WTC11 (cell line): ENCODE measurements around the gene THBS2. TPM values are rescaled to one million over a fixed set of nuclear protein-coding genes. Genes with fewer than 3 reads are reported as not detected.

Experiments used
- ATAC-seq: fragments of 200-7000 bp; cut with Tn5 transposase; 2 replicates; pipeline ENCODE4 v1.10.0; 2021; ENCODE audit warnings: mild to moderate bottlenecking, moderate library complexity
- CTCF ChIA-PET: fragments of 300-600 bp; sonication (Branson Sonifier 250); formaldehyde crosslinking; loops from one replicate; lab custom pipeline; 2021; ENCODE audit warnings: antibody characterized with exemption; lab: Charles Lee
- POLR2A ChIA-PET: fragments of 350-600 bp; sonication (Branson Sonifier 250); formaldehyde crosslinking; loops from one replicate; lab custom pipeline; 2021; ENCODE audit warnings: antibody characterized with exemption; lab: Charles Lee
- DNase-seq: peaks from one replicate; pipeline ENCODE4 v3.0.0; 2021; ENCODE audit warnings: low spot score
- H3K27ac Mint-ChIP-seq: 2 replicates; pipeline ENCODE4 v1.8.0; 2021; ENCODE audit warnings: mixed read lengths
- H3K27me3 Mint-ChIP-seq: 2 replicates; pipeline ENCODE4 v1.8.0; 2021; ENCODE audit warnings: low read depth, mild to moderate bottlenecking, moderate library complexity, mixed read lengths
- H3K36me3 Mint-ChIP-seq: 2 replicates; pipeline ENCODE4 v1.8.0; 2021; ENCODE audit warnings: mixed read lengths
- H3K4me1 Mint-ChIP-seq: 2 replicates; pipeline ENCODE4 v1.8.0; 2022; ENCODE audit warnings: mixed read lengths
- H3K4me3 Mint-ChIP-seq: 2 replicates; pipeline ENCODE4 v1.8.0; 2021; ENCODE audit warnings: mild to moderate bottlenecking, moderate library complexity, mixed read lengths
- H3K9me3 Mint-ChIP-seq: 2 replicates; pipeline ENCODE4 v1.8.0; 2021; ENCODE audit warnings: mixed read lengths
- CBFB ChIP-seq: sonication (generic); formaldehyde crosslinking; IDR thresholded peaks from 2 replicates; pipeline ENCODE4 v1.8.1; 2022; ENCODE audit warnings: mild to moderate bottlenecking, low read depth, missing genetic modification reagents
- E2F1 ChIP-seq: sonication (generic); formaldehyde crosslinking; IDR thresholded peaks from 2 replicates; pipeline ENCODE4 v1.8.0; 2022; ENCODE audit warnings: mild to moderate bottlenecking, missing genetic modification reagents
- ESRRA ChIP-seq: sonication (generic); formaldehyde crosslinking; IDR thresholded peaks from 2 replicates; pipeline ENCODE4 v1.8.1; 2022; ENCODE audit warnings: mild to moderate bottlenecking, missing genetic modification reagents, borderline replicate concordance
- IRF1 ChIP-seq: sonication (generic); formaldehyde crosslinking; IDR thresholded peaks from 2 replicates; pipeline ENCODE4 v1.8.0; 2023; ENCODE audit warnings: missing genetic modification reagents
- KAT7 ChIP-seq: sonication (generic); formaldehyde crosslinking; IDR thresholded peaks from 2 replicates; pipeline ENCODE4 v1.8.1; 2023; ENCODE audit warnings: missing genetic modification reagents, mild to moderate bottlenecking, borderline replicate concordance
- RELA ChIP-seq: sonication (generic); formaldehyde crosslinking; IDR thresholded peaks from 2 replicates; pipeline ENCODE4 v1.8.1; 2022; ENCODE audit warnings: missing genetic modification reagents, mild to moderate bottlenecking, borderline replicate concordance
- SMAD4 ChIP-seq: sonication (generic); formaldehyde crosslinking; IDR thresholded peaks from 2 replicates; pipeline ENCODE4 v1.8.0; 2022; ENCODE audit warnings: mild to moderate bottlenecking, missing genetic modification reagents
- STAT6 ChIP-seq: sonication (generic); formaldehyde crosslinking; conservative IDR thresholded peaks from 2 replicates; pipeline ENCODE4 v1.8.1; 2023; ENCODE audit warnings: mild to moderate bottlenecking, low read depth, missing genetic modification reagents, moderate library complexity
- TCF7 ChIP-seq: sonication (generic); formaldehyde crosslinking; IDR thresholded peaks from 2 replicates; pipeline ENCODE4 v1.8.0; 2022; ENCODE audit warnings: mild to moderate bottlenecking, low read depth, missing genetic modification reagents, moderate library complexity
- USF2 ChIP-seq: sonication (generic); formaldehyde crosslinking; IDR thresholded peaks from 2 replicates; pipeline ENCODE4 v1.8.1; 2023; ENCODE audit warnings: mild to moderate bottlenecking, missing genetic modification reagents, moderate library complexity
- ZBTB21 ChIP-seq: sonication (generic); formaldehyde crosslinking; IDR thresholded peaks from 2 replicates; pipeline ENCODE4 v1.8.1; 2023; ENCODE audit warnings: mild to moderate bottlenecking, missing genetic modification reagents, borderline replicate concordance
- ZBTB43 ChIP-seq: sonication (generic); formaldehyde crosslinking; IDR thresholded peaks from 2 replicates; pipeline ENCODE4 v1.8.1; 2023; ENCODE audit warnings: mild to moderate bottlenecking, missing genetic modification reagents
- ZMAT4 ChIP-seq: fragments of 250-450 bp; sonication (Bioruptor Pico); IDR thresholded peaks from 2 replicates; pipeline ENCODE4 v1.9.0; 2021; ENCODE audit warnings: mild to moderate bottlenecking
- ZNF219 ChIP-seq: sonication (generic); formaldehyde crosslinking; IDR thresholded peaks from 2 replicates; pipeline ENCODE4 v1.8.0; 2023; ENCODE audit warnings: missing genetic modification reagents, mild to moderate bottlenecking, borderline replicate concordance
- ZNF263 ChIP-seq: sonication (generic); formaldehyde crosslinking; IDR thresholded peaks from 2 replicates; pipeline ENCODE4 v1.8.1; 2022; ENCODE audit warnings: low read depth, mild to moderate bottlenecking, moderate library complexity, missing genetic modification reagents
- ZNF532 ChIP-seq: fragments of 250-450 bp; sonication (Bioruptor Pico); IDR thresholded peaks from 2 replicates; pipeline ENCODE4 v1.9.0; 2021; ENCODE audit warnings: mild to moderate bottlenecking, borderline replicate concordance
- total RNA-seq: library from RNA; stranded (reverse); gene quantifications from 3 replicates; pipeline ENCODE4 v1.2.3, GENCODE V29; 2021

THBS2 gene
- total RNA-seq, 1 experiment from 2014 or later = 40.3 TPM

GRCh38 chr6:169172456-169172855 lies 81.2 kb downstream of the THBS2 start:
- ATAC-seq = no peak

GRCh38 chr6:169171951-169172350 lies 81.7 kb downstream of the THBS2 start:
- H3K27ac Mint-ChIP-seq = no peak overlapping the region
- H3K4me3 Mint-ChIP-seq = no peak overlapping the region
- TF ChIP-seq ESRRA (CRISPR knock-in tag) = no peak
- no peak for TF ChIP-seq E2F1 (CRISPR knock-in tag)
- no peak for TF ChIP-seq IRF1 (CRISPR knock-in tag)
- TF ChIP-seq ZNF532 (CRISPR knock-in tag) = no peak
- no peak for TF ChIP-seq STAT6 (CRISPR knock-in tag)
- no peak for TF ChIP-seq ZNF219 (CRISPR knock-in tag)
- no peak for TF ChIP-seq SMAD4 (CRISPR knock-in tag)
- TF ChIP-seq ZMAT4 (CRISPR knock-in tag) = no peak
- no peak for TF ChIP-seq ZNF263
- TF ChIP-seq ZBTB43 (CRISPR knock-in tag) = no peak
- TF ChIP-seq USF2 (CRISPR knock-in tag) = no peak
- no peak for TF ChIP-seq RELA (CRISPR knock-in tag)
- H3K9me3 Mint-ChIP-seq = no peaks in the 10 kb centered on the region
- POLR2A ChIA-PET = no interaction called here
- CTCF ChIA-PET = no interaction called here
- peaks cover 6% of the 10 kb centered on the region for H3K4me1 Mint-ChIP-seq
- DNase-seq = no peak
- H3K36me3 Mint-ChIP-seq = no peaks in the 10 kb centered on the region
- no peak for ATAC-seq
- H3K27me3 Mint-ChIP-seq = no peaks in the 10 kb centered on the region

More at GRCh38 chr6:169172456-169172855, 81.2 kb downstream of the THBS2 start:
- no peak overlapping the region for H3K4me3 Mint-ChIP-seq
- H3K9me3 Mint-ChIP-seq = no peaks in the 10 kb centered on the region
- no peak overlapping the region for H3K27ac Mint-ChIP-seq
- no peaks in the 10 kb centered on the region for H3K27me3 Mint-ChIP-seq
- peaks cover 6% of the 10 kb centered on the region for H3K4me1 Mint-ChIP-seq
- H3K36me3 Mint-ChIP-seq = no peaks in the 10 kb centered on the region
- DNase-seq = no peak
- CTCF ChIA-PET = no interaction called here
- no peak for TF ChIP-seq TCF7 (CRISPR knock-in tag)
- TF ChIP-seq ZBTB21 (CRISPR knock-in tag) = no peak
- TF ChIP-seq E2F1 (CRISPR knock-in tag) = no peak
- no peak for TF ChIP-seq CBFB
- TF ChIP-seq KAT7 (CRISPR knock-in tag) = no peak
- no peak for TF ChIP-seq IRF1 (CRISPR knock-in tag)
- TF ChIP-seq ZNF263 = no peak
- POLR2A ChIA-PET = no interaction called here
